Hepatocyte (in vitro differentiated cells): ENCODE results near the gene STKLD1. TPM values are rescaled to one million over a fixed set of nuclear protein-coding genes. Genes with fewer than 3 reads are reported as not detected.

Experiments used
- DNase-seq: peaks from one replicate; pipeline ENCODE4 v3.0.0-alpha.2; 2016; ENCODE audit warnings: low spot score
- H2AFZ ChIP-seq: fragments of 200-600 bp; sonication (generic); 2 replicates; pipeline ENCODE4 v1.6.0; 2016; ENCODE audit warnings: antibody characterized with exemption, mild to moderate bottlenecking
- H3K27ac ChIP-seq: fragments of 200-600 bp; sonication (generic); 2 replicates; pipeline ENCODE4 v1.5.1; 2016; ENCODE audit warnings: mild to moderate bottlenecking
- H3K27me3 ChIP-seq: fragments of 200-600 bp; sonication (generic); 2 replicates; pipeline ENCODE4 v1.6.1; 2016
- H3K36me3 ChIP-seq: fragments of 200-600 bp; sonication (generic); replicated peaks from 2 replicates; pipeline ENCODE4 v1.5.1; 2016; ENCODE audit warnings: low read depth; ENCODE audit not compliant: insufficient read depth
- H3K4me1 ChIP-seq: fragments of 200-600 bp; sonication (generic); 2 replicates; pipeline ENCODE4 v1.5.1; 2016; ENCODE audit warnings: mild to moderate bottlenecking, moderate library complexity; ENCODE audit not compliant: insufficient read depth
- H3K4me2 ChIP-seq: fragments of 200-600 bp; sonication (generic); 2 replicates; pipeline ENCODE4 v1.6.0; 2016
- H3K4me3 ChIP-seq: fragments of 200-600 bp; sonication (generic); 2 replicates; pipeline ENCODE4 v1.5.1; 2016; ENCODE audit warnings: mild to moderate bottlenecking
- H3K79me2 ChIP-seq: fragments of 200-600 bp; sonication (generic); 2 replicates; pipeline ENCODE4 v1.6.0; 2017; ENCODE audit warnings: mild to moderate bottlenecking
- H3K9me2 ChIP-seq: fragments of 200-600 bp; sonication (generic); replicated peaks from 2 replicates; pipeline ENCODE4 v1.6.0; 2017; ENCODE audit warnings: mild to moderate bottlenecking; ENCODE audit not compliant: insufficient read depth
- H3K9me3 ChIP-seq: fragments of 200-600 bp; sonication (generic); 2 replicates; pipeline ENCODE4 v1.5.1; 2016; ENCODE audit warnings: low read depth, mild to moderate bottlenecking
- H4K20me1 ChIP-seq: fragments of 200-600 bp; sonication (generic); 2 replicates; pipeline ENCODE4 v1.6.0; 2016; ENCODE audit warnings: mild to moderate bottlenecking; ENCODE audit not compliant: insufficient read depth, poor library complexity, severe bottlenecking
- EZH2 ChIP-seq: fragments of 200-600 bp; sonication (generic); IDR thresholded peaks from 2 replicates; pipeline ENCODE4 v1.6.1; 2016; ENCODE audit warnings: antibody characterized with exemption, mild to moderate bottlenecking, borderline replicate concordance
- EZH2phosphoT487 ChIP-seq: fragments of 200-600 bp; sonication (generic); IDR thresholded peaks from one replicate; pipeline ENCODE4 v1.6.1; 2018; ENCODE audit warnings: antibody characterized with exemption, mild to moderate bottlenecking, low read depth, moderate library complexity; ENCODE audit not compliant: unreplicated experiment, severe bottlenecking
- WGBS: methylation state at CpG from one replicate; pipeline ENCODE4 v1.1.6; 2016; ENCODE audit warnings: low lambda C conversion rate; ENCODE audit errors: missing lambda C conversion rate; 5-methylcytosine and 5-hydroxymethylcytosine counted together
- polyA plus RNA-seq: library from polyadenylated mRNA; unstranded; fragments of >200 nt; fragmentation: Nextera tagmentation; extraction: Ambion mirVana; gene quantifications from 2 replicates; pipeline ENCODE4 v1.2.1, GENCODE V29; 2016
- total RNA-seq: library from RNA; depleted of rRNA; stranded (reverse); fragments of >200 nt; gene quantifications from 2 replicates; pipeline ENCODE4 v1.2.3, GENCODE V29; 2014
- TF ChIP-seq, protein P1 (sequence below): fragments of 200-600 bp; sonication (generic); IDR thresholded peaks from 2 replicates; pipeline ENCODE4 v1.5.1; 2016; ENCODE audit warnings: antibody characterized with exemption, mild to moderate bottlenecking; ENCODE audit not compliant: poor library complexity

The STKLD1 gene
- total and polyA plus RNA-seq, 2 experiments from 2014 or later: 0.10 to 2.5 TPM

DNA sequence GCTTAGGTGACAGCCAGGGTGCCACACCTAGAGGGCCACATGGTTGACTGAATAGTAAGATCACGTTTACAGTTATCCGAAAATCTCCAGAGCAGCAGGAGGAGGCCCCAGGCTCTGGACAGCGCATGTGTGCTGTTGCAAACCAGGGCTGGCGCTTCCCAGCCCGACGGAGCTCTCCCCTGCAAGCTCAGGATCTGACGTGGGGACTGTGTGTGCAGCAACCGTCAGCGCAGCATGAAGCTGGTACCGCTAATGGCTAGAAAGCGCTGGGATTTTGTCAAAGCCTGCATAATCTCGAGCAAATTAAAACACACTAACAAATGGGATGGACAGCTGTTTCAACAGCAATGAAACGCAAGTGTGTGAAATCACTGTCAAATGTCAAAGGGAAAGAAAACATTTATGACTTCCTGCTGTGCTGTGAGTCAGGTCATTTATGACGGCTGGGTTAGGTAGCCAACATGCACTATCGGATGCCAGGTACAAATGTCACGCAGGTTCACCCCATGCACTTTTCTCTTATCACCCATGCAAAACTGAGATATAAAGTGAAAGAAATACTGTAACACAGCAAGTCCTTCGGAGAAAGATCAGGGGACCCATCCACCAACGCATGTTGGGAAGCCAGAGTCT is 7.8 kb upstream of the STKLD1 start:
- H3K4me1 ChIP-seq: peaks cover 29% of the 10 kb centered on the region
- H2AFZ ChIP-seq: no peak overlapping the region
- H3K4me3 ChIP-seq: no peak overlapping the region
- peak; percentile 56 for DNase-seq
- no peaks in the 10 kb centered on the region for H3K9me3 ChIP-seq
- WGBS: 76% methylated on average over 18 of the region's 18 CpGs
- no peaks in the 10 kb centered on the region for H3K9me2 ChIP-seq
- H3K27ac ChIP-seq: peak overlapping the region; percentile 83
- no peaks in the 10 kb centered on the region for H3K27me3 ChIP-seq
- H3K36me3 ChIP-seq: no peaks in the 10 kb centered on the region
- H3K79me2 ChIP-seq: peaks cover 98% of the 10 kb centered on the region
- peak overlapping the region; percentile 59 for H3K4me2 ChIP-seq
- peaks cover 98% of the 10 kb centered on the region for H4K20me1 ChIP-seq
- TF ChIP-seq, protein P1, sequence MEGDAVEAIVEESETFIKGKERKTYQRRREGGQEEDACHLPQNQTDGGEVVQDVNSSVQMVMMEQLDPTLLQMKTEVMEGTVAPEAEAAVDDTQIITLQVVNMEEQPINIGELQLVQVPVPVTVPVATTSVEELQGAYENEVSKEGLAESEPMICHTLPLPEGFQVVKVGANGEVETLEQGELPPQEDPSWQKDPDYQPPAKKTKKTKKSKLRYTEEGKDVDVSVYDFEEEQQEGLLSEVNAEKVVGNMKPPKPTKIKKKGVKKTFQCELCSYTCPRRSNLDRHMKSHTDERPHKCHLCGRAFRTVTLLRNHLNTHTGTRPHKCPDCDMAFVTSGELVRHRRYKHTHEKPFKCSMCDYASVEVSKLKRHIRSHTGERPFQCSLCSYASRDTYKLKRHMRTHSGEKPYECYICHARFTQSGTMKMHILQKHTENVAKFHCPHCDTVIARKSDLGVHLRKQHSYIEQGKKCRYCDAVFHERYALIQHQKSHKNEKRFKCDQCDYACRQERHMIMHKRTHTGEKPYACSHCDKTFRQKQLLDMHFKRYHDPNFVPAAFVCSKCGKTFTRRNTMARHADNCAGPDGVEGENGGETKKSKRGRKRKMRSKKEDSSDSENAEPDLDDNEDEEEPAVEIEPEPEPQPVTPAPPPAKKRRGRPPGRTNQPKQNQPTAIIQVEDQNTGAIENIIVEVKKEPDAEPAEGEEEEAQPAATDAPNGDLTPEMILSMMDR: no peak
- TF ChIP-seq EZH2: no peak
- TF ChIP-seq EZH2phosphoT487: no peak

DNA sequence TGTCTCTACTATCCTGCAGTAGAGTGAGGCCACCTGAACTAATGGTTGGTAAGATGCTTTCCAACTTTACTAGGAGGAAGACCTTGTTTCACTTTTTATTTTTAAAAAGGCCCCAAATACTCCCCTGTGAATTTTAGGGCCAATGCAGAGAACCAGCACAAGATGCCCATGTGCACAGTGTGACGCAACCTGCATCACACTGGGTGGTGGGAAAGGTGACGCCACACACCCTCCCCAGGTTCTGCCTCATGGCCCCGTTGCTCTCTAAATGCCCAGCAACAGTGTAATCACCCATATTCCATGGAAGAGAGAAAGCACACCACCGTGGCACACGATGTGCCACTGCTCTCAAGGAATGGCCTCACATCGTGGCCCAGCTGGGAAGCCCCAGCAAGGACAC is 6.7 kb upstream of the STKLD1 start:
- no peak for DNase-seq
- Histone ChIP-seq H3K4me2 (peak overlapping the region; percentile 88), H2AFZ (no peak overlapping the region), H3K9me2 (no peaks in the 10 kb centered on the region), H3K4me1 (peaks cover 36% of the 10 kb centered on the region), H3K79me2 (peaks cover 98% of the 10 kb centered on the region), H3K36me3 (no peaks in the 10 kb centered on the region), H3K27ac (peak overlapping the region; percentile 83), H3K27me3 (no peaks in the 10 kb centered on the region), H3K9me3 (no peaks in the 10 kb centered on the region), H3K4me3 (no peak overlapping the region), H4K20me1 (peaks cover 100% of the 10 kb centered on the region)
- WGBS: 94% methylated on average over 6 of the region's 6 CpGs
- TF ChIP-seq, protein P1: no peak
- TF ChIP-seq EZH2: no peak
- TF ChIP-seq EZH2phosphoT487: no peak

DNA sequence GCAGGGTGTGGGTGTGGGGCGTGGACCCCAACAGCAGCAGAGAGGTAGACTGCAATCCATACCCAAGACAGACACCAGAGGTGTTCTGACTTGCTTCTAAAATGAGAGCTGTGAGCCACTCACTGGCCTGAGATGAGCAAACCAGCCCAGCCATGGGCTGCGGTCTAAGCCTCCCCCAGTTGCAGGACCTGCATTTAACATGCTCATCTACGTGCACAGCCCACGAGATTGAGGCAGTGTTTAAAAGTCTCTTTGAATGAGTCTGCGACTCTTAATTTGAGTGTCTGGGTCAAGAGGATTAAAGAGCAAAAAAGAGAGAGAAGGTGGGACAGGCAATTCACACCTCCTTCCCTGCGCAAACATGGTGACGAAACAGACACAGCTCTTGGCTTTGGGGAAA is 6.2 kb upstream of the STKLD1 start:
- Histone ChIP-seq H4K20me1 (peaks cover 100% of the 10 kb centered on the region), H3K27ac (peak overlapping the region; percentile 83), H3K9me2 (no peaks in the 10 kb centered on the region), H3K36me3 (no peaks in the 10 kb centered on the region), H3K4me1 (peaks cover 38% of the 10 kb centered on the region), H3K27me3 (no peaks in the 10 kb centered on the region), H3K9me3 (no peaks in the 10 kb centered on the region), H3K4me3 (no peak overlapping the region), H3K4me2 (peak overlapping the region; percentile 88), H2AFZ (no peak overlapping the region), H3K79me2 (peaks cover 100% of the 10 kb centered on the region)
- 85% methylated on average over 7 of the region's 7 CpGs for WGBS
- no peak for TF ChIP-seq EZH2
- no peak for TF ChIP-seq EZH2phosphoT487
- no peak for DNase-seq

DNA sequence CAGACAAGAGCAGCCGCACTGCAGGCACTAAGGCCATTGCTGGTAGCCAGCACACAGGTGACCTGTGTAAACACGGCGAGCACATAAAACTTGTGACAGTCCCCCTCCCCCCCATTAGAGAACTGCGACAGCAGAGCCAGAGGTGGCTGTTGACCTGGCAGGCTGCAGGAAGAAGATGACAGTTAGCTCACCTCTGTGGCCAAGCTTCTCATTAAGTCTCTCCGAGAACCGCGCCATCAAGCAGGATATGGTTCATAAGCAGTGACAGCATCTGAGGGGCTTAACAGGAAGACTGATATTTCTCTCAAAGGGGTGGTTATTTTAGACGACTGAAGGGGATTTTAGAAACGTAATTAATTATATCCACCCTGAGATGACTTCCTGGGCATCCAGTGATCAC is 5.5 kb upstream of the STKLD1 start:
- Histone ChIP-seq H3K27me3 (no peaks in the 10 kb centered on the region), H2AFZ (no peak overlapping the region), H3K27ac (peak overlapping the region; percentile 21), H3K4me2 (peak overlapping the region; percentile 88), H3K36me3 (no peaks in the 10 kb centered on the region), H3K4me3 (no peak overlapping the region), H3K4me1 (peaks cover 38% of the 10 kb centered on the region), H3K9me3 (no peaks in the 10 kb centered on the region), H4K20me1 (peaks cover 94% of the 10 kb centered on the region), H3K79me2 (peaks cover 100% of the 10 kb centered on the region), H3K9me2 (no peaks in the 10 kb centered on the region)
- 80% methylated on average over 9 of the region's 9 CpGs for WGBS
- TF ChIP-seq EZH2phosphoT487: no peak
- no peak for TF ChIP-seq EZH2
- no peak for DNase-seq
